HG03097 (cell line): Measurements from ENCODE around the gene PRPF39.
A peak's percentile ranks its signal among the peaks of the same experiment; 100 is the strongest.
"Not testable (repeated sequence)": the region's sequence is repeated elsewhere in the genome, so short reads cannot be mapped to it uniquely, and the experiment has no call there.

Source experiments
- ATAC-seq: cut with Tn5 transposase; IDR thresholded peaks from one replicate; pipeline ENCODE4 v1.9.1; 2021; ENCODE audit not compliant: unreplicated experiment, low FRiP score

The PRPF39 gene

DNA sequence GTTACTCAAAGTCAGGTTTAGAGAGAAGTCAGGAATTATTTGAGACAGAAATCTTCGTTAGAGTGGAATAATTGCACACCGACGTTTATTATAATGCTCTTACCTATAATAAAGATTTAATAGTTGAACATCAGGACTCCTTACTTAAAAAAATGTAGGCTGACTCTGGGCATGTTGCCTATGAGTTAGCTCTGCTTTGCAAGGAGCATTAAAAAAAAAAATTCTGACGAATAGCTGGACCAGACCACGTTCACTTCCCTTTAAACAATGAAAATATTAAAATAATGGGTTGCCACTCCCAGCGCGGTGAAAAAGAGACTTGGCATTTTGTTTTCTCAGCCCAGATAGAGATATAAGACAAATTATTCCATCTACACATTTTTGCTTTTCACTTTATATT, 51.2 kb downstream of the PRPF39 start:
- no peak for ATAC-seq

DNA sequence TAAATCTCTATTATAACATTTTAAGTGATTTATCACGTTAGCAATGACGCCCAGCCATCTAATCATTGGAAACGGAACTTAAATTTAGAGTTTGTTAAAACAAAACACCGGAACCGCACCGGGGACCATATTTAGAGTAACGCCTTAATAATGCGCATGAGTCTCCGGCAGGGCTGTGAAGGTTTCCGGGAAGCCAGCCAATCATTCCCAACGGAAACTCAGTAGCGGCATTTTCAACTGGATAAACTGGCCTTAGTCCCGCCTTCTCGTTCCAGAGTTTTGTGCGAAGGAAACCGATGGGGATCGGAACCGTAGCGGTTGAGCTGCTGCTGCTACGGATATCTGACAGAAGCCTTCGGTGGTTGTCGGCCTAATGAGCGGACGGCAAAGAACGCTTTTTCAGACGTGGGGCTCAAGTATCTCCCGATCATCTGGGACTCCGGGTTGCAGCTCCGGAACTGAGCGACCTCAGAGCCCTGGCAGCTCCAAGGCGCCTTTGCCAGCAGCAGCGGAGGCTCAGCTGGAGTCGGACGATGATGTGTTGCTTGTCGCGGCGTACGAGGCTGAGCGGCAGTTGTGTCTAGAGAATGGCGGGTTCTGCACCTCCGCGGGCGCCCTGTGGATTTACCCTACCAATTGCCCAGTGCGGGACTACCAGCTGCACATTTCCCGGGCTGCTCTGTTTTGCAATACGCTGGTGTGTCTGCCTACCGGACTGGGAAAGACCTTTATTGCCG, 51.9 kb downstream of the PRPF39 start, which contains the start of gene FANCM:
TSS of gene FANCM (plus strand) at position 272 of the 737 bp plus-strand sequence. CDS start at position 374, 102 bp downstream.
- peak; percentile 47 for ATAC-seq

DNA sequence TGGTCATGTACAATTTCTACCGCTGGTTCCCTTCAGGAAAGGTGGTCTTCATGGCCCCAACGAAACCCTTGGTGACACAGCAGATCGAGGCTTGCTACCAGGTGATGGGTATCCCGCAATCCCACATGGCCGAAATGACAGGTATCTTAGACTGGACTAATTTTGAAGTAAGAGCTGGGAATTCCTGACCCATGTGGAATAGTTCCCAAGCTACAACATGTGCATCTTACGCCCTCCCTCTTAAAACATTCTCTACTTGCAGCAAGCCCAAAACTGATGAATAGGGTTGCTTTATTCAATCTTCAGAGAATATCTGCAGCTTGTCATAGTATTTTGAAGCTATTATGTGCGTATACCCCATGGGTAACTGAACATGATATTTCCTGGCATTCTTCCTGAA, 52.5 kb downstream of the PRPF39 start:
- ATAC-seq = no peak

DNA sequence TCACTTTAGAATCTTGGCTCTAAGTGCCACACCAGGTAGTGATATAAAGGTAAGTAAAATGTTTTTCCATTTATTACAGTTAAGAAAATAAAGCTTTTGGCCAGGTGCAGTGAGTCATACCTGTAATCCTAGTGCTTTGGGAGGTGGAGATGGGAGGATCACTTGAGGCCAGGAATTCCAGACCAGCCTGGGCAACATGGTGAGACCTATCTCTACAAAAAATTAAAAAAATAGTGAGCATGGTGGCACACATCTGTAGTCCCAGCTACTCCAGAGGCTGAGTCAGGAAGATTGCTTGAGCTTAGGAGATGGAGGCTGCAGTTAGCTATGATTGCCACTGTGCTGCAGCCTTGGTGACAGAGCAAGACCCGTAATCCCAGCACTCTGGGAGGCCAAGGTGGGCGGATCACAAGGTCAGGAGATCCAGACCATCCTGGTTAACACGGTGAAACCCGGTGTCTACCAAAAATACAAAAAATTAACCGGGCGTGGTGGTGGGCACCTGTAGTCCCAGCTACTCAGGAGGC, 56.8 kb downstream of the PRPF39 start:
- ATAC-seq = no peak

DNA sequence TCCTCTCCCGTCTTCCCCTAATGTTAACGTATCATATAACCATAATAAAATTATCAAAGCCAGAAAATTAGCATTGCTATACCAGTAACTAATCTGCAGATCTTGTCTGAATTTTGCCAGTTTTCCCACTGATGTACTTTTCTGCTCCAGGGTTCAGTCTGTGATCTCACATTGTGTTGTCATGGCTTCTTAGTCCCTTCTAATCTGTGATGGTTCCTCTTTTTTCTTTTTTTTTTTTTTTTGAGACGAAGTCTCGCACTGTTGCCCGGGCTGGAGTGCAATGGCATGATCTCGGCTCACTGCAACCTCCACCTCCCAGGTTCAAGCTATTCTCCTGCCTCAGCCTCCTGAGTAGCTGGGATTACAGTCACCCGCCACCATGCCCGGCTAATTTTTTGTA, 58.2 kb downstream of the PRPF39 start:
- ATAC-seq = not testable (repeated sequence)

DNA sequence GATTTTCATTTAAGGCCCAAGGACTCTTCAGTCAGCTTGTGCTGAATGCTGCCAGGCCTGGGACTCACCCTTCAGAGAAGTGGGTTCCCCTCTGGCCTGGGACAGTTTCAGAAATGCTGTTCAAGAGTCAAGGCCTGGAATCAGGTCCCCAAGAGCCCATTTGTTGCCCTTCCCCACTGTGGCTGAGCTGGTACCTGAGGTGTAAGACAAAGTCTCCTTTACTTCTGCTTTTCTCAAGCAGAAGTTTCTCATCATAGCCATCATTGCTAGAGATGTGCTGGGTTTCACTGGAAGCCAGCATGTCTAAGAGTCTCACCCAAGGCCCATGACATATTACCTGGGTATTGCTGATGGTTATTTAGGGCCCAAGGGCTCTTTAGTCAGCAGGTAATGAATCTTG, 60.7 kb downstream of the PRPF39 start:
- ATAC-seq = no peak

DNA sequence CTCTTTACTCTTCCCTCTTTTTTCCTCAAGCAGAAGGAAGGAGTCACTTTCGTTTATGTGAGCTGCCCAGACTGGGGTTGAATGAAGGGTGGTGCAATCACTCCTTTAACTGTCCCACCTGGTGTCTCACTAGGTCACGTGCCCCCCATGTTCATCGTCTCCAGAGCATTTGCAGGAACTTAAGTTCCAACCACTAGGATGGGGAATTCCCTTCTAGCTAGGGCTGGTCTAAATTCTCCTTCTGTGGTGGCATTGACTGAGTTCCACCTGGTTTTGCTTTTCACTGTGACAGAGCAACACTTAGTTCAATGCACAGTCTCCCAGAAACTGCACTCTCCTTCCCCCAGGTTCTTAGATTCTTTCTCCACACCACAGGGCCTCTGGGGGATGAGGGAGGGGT, 61.3 kb downstream of the PRPF39 start:
- no peak for ATAC-seq

DNA sequence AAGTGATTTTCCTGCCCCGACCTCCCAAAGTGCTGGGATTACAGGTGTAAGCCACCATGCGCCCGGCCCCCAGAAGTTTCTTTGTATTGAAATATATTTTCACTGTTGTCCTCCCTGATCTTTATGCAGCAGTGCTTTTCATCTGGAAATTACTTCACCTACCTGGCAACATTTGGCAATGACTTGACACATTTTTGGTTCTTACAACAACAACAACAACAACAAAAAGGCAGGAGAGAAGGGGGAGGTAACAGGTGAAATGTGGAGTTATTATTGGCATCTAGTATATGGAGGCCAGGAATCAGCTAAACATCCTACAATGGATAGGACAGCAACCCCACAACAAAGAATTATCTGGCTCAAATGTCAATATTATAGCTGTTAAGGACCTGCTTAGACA, 65.7 kb downstream of the PRPF39 start:
- ATAC-seq = no peak

DNA sequence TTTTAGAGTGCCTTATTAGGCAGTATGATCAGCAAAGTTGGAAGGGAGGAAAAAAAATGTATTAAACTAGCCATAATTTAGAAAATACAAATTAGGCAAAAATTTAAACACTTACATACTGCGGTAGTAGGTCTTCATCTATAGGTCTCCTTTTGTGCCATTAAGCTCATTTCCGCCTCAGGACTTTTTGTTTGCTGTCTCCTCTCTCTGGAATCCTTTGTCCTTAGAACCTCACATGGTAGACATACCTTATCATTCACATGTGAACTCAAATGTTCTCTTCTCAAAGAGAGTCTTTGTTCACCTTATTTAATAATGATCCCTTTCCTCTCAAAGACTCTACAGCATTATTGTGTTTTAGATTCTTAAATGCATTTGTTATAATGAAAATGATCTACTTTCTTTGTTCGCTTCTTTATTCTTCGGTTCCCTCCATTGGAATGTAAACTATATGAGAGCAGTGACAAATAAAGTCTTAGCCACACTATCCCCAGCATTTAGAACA, 66.5 kb downstream of the PRPF39 start:
- ATAC-seq = no peak

DNA sequence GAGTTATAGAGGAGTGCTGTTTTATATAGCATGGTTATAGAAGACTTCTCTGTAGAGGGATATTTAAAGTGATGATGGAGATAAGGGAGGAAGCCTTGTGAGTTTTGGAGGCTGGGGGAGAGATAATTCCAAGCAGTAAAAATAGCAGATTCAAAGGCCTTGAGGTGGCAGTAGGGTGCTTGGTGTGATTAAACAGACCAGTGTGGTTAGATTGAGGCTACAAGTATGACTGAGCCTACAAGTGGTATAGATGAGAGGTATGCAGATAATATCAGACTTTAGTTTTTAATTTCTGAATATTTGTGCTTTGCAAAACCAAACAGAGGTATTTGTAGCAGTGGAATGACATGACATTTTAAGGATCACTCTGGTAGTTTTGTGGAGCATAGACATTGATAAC, 72.2 kb downstream of the PRPF39 start:
- ATAC-seq = no peak
